Psoas muscle (tissue), 8 donors: ENCODE measurements around the gene OSBP2. TPM values are rescaled to one million over a fixed set of nuclear protein-coding genes. Genes with fewer than 3 reads are reported as not detected.

Experiments used
- ATAC-seq, 4 donors: fragments of 200-7000 bp; cut with Tn5 transposase; one replicate each; pipeline ENCODE4 v1.9.1; 2020; ENCODE audit warnings: moderate library complexity in 3 of 4, mild to moderate bottlenecking in 2 of 4
- DNase-seq, 2 donors: peaks; one replicate each; pipeline ENCODE4 v3.0.0-alpha.2; 2020
- H3K27ac ChIP-seq: fragments of 200-600 bp; one replicate; pipeline ENCODE4 v1.8.0; 2022
- H3K27me3 ChIP-seq, 3 donors: fragments of 200-600 bp in 1 of 3; one replicate each; pipeline versions ENCODE4 v1.6.1 to v1.8.0; 2013 to 2022; ENCODE audit warnings: low read length in 2 of 3, mild to moderate bottlenecking in 2 of 3, moderate library complexity in 1 of 3; ENCODE audit not compliant: insufficient read depth in 3 of 3
- H3K36me3 ChIP-seq, 2 donors: fragments of 200-600 bp in 1 of 2; one replicate each; pipeline versions ENCODE4 v1.6.1 to v1.8.0; 2013 to 2022; ENCODE audit warnings: low read depth in 1 of 2, mild to moderate bottlenecking in 1 of 2, moderate library complexity in 1 of 2; ENCODE audit not compliant: insufficient read depth in 1 of 2
- H3K4me1 ChIP-seq: fragments of 200-600 bp; one replicate; pipeline ENCODE4 v1.8.0; 2022
- H3K4me3 ChIP-seq: fragments of 200-600 bp; one replicate; pipeline ENCODE4 v1.8.0; 2022; ENCODE audit warnings: mild to moderate bottlenecking
- H3K9me3 ChIP-seq: fragments of 200-600 bp; one replicate; pipeline ENCODE4 v1.8.0; 2022
- CTCF ChIP-seq: fragments of 200-600 bp; IDR thresholded peaks from one replicate; pipeline ENCODE4 v1.8.0; 2022; ENCODE audit warnings: antibody characterized with exemption
- WGBS, 3 donors: extraction: QIAGEN DNeasy Blood & Tissue Kit; methylation state at CpG; one replicate each; pipeline versions ENCODE4 v1.1.6 to v1.1.7; 2013; 5-methylcytosine and 5-hydroxymethylcytosine counted together
- intact Hi-C, 2 donors: fragments of 100-400 bp; cut with DNase I; formaldehyde crosslinking; loops; one replicate each; pipeline versions ENCODE4 v1.11.0 to v1.14.2; 2022
- polyA plus RNA-seq, 3 donors: library from polyadenylated mRNA; stranded (reverse); fragments of 200-250 nt; gene quantifications; one replicate each; pipeline ENCODE4 v1.2.3, GENCODE V29; 2013
- total RNA-seq, 4 donors: library from RNA; stranded (reverse); fragmentation: NEBNext Ultra II Directional in 2 of 4; extraction: Animal tissue kit (Norgen Biotek cat#: 25700) in 2 of 4; gene quantifications; one replicate each; pipeline versions ENCODE4 v1.2.1 to v1.2.4, GENCODE V29; 2021 to 2023
- donor health status: healthy with polysubstance abuse.
- donor health status: DM: no; HTN: no; CAD: no; lungs with moderate emphysema.
- donor health status: Bipolar disorder and iron deficiency.
- donor health status: healthy.
- donor health status: DM: yes; HTN: yes; CAD: no.
- donor health status: DM: no; HTN: no; CAD: no.
- donor health status: DM: no; HTN: no; CAD: no.
- donor health status: DM: yes; HTN: yes; CAD: no.

Gene OSBP2
- total and polyA plus RNA-seq, 7 donors, result 0.27 to 8.2 (median 2.5) TPM

DNA sequence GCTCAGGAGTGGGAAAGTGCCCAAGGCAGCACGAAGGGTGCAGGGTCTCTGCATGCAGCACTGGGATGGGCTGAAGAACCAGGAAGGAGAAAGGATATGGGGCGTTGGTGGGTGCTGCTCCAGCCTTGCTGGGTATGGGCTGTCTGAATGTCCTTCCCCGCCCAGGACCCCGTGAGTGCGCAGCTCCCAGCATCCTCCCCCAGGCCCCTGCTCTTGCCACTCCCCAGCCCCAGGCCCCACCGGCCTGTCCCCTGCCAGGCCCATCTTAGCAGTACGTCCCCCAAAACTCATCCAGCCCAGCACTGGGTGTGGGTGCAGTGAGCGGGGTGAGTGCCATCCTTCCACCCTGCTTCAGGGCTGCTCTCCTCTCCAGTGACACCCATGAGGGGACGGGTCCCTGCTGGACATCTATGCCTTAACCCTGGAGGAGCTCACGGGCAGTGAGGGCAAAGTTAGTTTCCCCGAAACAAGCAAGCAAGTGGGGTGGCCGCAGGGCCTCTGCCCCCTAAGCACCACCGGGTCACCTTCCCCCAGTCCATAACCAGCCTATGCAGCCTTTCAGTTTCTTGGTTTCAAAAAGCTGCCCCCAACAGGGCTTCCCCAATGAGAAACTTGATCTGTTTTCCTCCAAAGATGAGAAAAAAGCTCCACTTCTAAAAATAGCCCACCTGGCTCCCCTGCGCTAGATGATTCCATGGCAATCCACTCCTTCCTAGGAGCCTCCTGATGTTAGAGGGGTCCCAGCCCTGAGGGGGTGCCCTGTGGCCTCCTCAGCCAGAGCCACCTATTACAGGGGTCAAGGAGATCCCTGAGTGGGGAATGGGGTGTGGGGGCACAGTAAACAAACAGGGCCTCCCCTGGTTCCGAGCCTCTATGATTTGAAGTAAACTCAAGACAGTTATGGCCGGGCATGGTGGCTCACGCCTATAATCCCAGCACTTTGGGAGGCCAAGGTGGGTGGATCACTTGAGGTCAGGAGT lies 170.1 kb downstream of the OSBP2 start:
- DNase-seq (no peak), ATAC-seq (no peak)
- no peaks in the 10 kb centered on the region for H3K4me1 ChIP-seq
- TF ChIP-seq CTCF, result no peak
- H3K4me3 ChIP-seq, result no peak overlapping the region
- H3K9me3 ChIP-seq, result no peaks in the 10 kb centered on the region
- no peaks in the 10 kb centered on the region for H3K27me3 ChIP-seq
- no peak overlapping the region for H3K27ac ChIP-seq
- WGBS, 3 donors, result 95 to 96% (median 96%) methylated on average over 16 to 17 of the region's 17 CpGs
- intact Hi-C loops, result loop anchor here in 1 of 2 donors (1.0 kb wide), 1 partner anchor 19 kb away; no protein-coding TSS in a partner anchor
- no peaks in the 10 kb centered on the region for H3K36me3 ChIP-seq

- H3K9me3 ChIP-seq, result no peaks in the 10 kb centered on the region
- ATAC-seq (no peak), DNase-seq (no peak)
- WGBS, 3 donors, result 89 to 97% (median 91%) methylated on average over 11 of the region's 11 CpGs
- H3K4me3 ChIP-seq, result no peak overlapping the region
- no peaks in the 10 kb centered on the region for H3K4me1 ChIP-seq
- H3K27me3 ChIP-seq, result no peaks in the 10 kb centered on the region
- no peak for TF ChIP-seq CTCF
- H3K27ac ChIP-seq, result no peak overlapping the region
- intact Hi-C loops, result no loop called here
- no peaks in the 10 kb centered on the region for H3K36me3 ChIP-seq
Measured at GRCh38 chr22:30865656-30866055, 171.0 kb downstream of the OSBP2 start.

DNA sequence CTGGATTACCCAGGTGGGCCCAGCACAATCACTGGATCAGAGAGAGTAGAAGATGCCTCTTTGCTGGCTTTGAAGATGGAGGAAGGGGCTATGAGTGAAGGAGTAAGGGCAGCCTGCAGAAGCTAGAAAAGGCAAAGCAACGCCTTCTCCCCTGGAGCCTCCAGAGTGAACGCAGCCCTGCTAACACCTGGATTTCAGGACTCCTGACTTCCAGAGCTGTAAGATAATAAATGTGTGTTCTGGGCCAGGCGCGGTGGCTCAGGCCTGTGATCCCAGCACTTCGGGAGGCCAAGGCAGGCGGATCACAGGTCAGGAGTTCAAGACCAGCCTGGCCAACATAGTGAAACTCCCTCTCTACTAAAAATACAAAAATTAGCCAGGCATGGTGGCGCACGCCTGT lies 171.5 kb downstream of the OSBP2 start:
- Histone ChIP-seq H3K36me3 (no peaks in the 10 kb centered on the region), H3K27ac (no peak overlapping the region), H3K4me3 (no peak overlapping the region), H3K27me3 (no peaks in the 10 kb centered on the region), H3K9me3 (no peaks in the 10 kb centered on the region), H3K4me1 (no peaks in the 10 kb centered on the region)
- 91 to 94% (median 92%) methylated on average over 8 of the region's 8 CpGs for WGBS, 3 donors
- ATAC-seq (no peak), DNase-seq (no peak)
- intact Hi-C loops, result no loop called here
- no peak for TF ChIP-seq CTCF

DNA sequence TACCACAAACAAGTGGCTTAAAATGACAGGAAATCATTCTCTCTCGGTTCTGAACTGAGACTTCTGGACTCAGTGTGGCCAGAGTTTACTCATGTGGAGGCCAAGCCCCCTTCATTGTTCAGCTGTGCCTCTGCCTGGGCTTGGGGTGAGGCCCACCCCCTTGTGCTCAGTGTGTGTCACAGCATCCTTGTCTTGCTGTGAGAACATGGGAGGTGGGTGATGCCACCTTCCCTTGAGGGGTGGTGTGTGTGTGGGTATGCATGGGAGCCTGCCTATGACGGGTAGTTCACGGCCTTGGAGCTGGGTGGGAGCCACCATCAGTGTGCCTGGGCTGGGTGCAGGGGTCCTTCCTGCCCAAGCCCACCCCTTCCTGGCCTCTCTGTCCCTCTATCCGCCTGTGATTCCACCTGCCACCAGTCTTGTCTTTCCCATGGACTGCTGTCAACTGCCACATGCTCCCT lies 172.2 kb downstream of the OSBP2 start:
- intact Hi-C loops, result no loop called here
- Histone ChIP-seq H3K27me3 (no peaks in the 10 kb centered on the region), H3K4me1 (no peaks in the 10 kb centered on the region), H3K27ac (no peak overlapping the region), H3K36me3 (no peaks in the 10 kb centered on the region), H3K9me3 (no peaks in the 10 kb centered on the region), H3K4me3 (no peak overlapping the region)
- DNase-seq (no peak), ATAC-seq (no peak)
- 82 to 90% (median 84%) methylated on average over 3 to 4 of the region's 4 CpGs for WGBS, 3 donors
- no peak for TF ChIP-seq CTCF
